HepG2 (cell line): ENCODE results near the gene ROM1. TPM values are rescaled to one million over a fixed set of nuclear protein-coding genes. Genes with fewer than 3 reads are reported as not detected.

Experiments
- ASH2L ChIP-seq: fragments of 300-600, 200-600 bp; sonication (generic); IDR thresholded peaks from 2 replicates; pipeline ENCODE4 v1.7.0; 2017; ENCODE audit warnings: low read depth, mild to moderate bottlenecking, moderate library complexity, mixed read lengths, low read length; ENCODE audit not compliant: insufficient read length
- ATRX ChIP-seq: sonication (generic); formaldehyde crosslinking; IDR thresholded peaks from 2 replicates; pipeline ENCODE4 v1.4.0; 2020; ENCODE audit warnings: missing genetic modification reagents, borderline replicate concordance
- DR1 ChIP-seq: sonication (generic); formaldehyde crosslinking; IDR thresholded peaks from 2 replicates; pipeline ENCODE4 v1.8.0; 2021; ENCODE audit warnings: mild to moderate bottlenecking, missing genetic modification reagents, inconsistent platforms
- HMGXB3 ChIP-seq: sonication (generic); formaldehyde crosslinking; IDR thresholded peaks from 2 replicates; pipeline ENCODE4 v1.4.0; 2020; ENCODE audit warnings: missing genetic modification reagents, borderline replicate concordance
- MTF2 ChIP-seq: sonication (generic); formaldehyde crosslinking; IDR thresholded peaks from 2 replicates; pipeline ENCODE4 v1.5.0; 2020; ENCODE audit warnings: missing genetic modification reagents, borderline replicate concordance
- MYPOP ChIP-seq: sonication (generic); formaldehyde crosslinking; IDR thresholded peaks from 2 replicates; pipeline ENCODE4 v1.8.1; 2023; ENCODE audit warnings: mild to moderate bottlenecking, moderate library complexity, missing genetic modification reagents
- NFE2L2 ChIP-seq: fragments of 150-350 bp; IDR thresholded peaks from 2 replicates; pipeline ENCODE4 v1.6.1; 2014; ENCODE audit warnings: low read length
- SNAPC4 ChIP-seq: sonication (generic); formaldehyde crosslinking; IDR thresholded peaks from 2 replicates; pipeline ENCODE4 v1.4.0; 2020; ENCODE audit warnings: mild to moderate bottlenecking, missing genetic modification reagents
- ZBTB10 ChIP-seq: sonication (generic); formaldehyde crosslinking; IDR thresholded peaks from 2 replicates; pipeline ENCODE4 v1.4.0; 2020; ENCODE audit warnings: missing genetic modification reagents, borderline replicate concordance
- ZFYVE20 ChIP-seq: sonication (generic); formaldehyde crosslinking; IDR thresholded peaks from 2 replicates; pipeline ENCODE4 v1.8.0; 2023; ENCODE audit warnings: low read depth, mild to moderate bottlenecking, moderate library complexity, missing genetic modification reagents, borderline replicate concordance
- ZNF33A ChIP-seq: sonication (generic); formaldehyde crosslinking; IDR thresholded peaks from 2 replicates; pipeline ENCODE4 v1.5.1; 2020; ENCODE audit warnings: missing genetic modification reagents, mild to moderate bottlenecking, moderate library complexity, borderline replicate concordance
- ZNF703 ChIP-seq: sonication (generic); formaldehyde crosslinking; IDR thresholded peaks from 2 replicates; pipeline ENCODE4 v1.5.1; 2020; ENCODE audit warnings: missing genetic modification reagents, mild to moderate bottlenecking, moderate library complexity, borderline replicate concordance
- ZNF75D ChIP-seq: sonication (generic); formaldehyde crosslinking; IDR thresholded peaks from 2 replicates; pipeline ENCODE4 v1.8.1; 2023; ENCODE audit warnings: missing genetic modification reagents, mild to moderate bottlenecking, borderline replicate concordance
- ZNF782 ChIP-seq: sonication (generic); formaldehyde crosslinking; IDR thresholded peaks from 2 replicates; pipeline ENCODE4 v1.4.0; 2020; ENCODE audit warnings: missing genetic modification reagents, mild to moderate bottlenecking, borderline replicate concordance
- ZNF841 ChIP-seq: sonication (generic); formaldehyde crosslinking; IDR thresholded peaks from 2 replicates; pipeline ENCODE4 v1.8.1; 2023; ENCODE audit warnings: missing genetic modification reagents, borderline replicate concordance
- polyA plus RNA-seq, 8 experiments: library from polyadenylated mRNA; depleted of rRNA in 3 of 8; stranded (reverse) in 7 of 8; unstranded in 1 of 8; fragments of >200 nt; fragmentation: Illumina TruSeq in 4 of 8; extraction: Trizol in 4 of 8; gene quantifications; 2 replicates each; pipeline versions ENCODE4 v1.2.1 to v1.2.3, GENCODE V29; 2011 to 2016; ENCODE audit warnings: low read depth in 4 of 8, missing spikeins in 1 of 8, mixed read lengths in 1 of 8; ENCODE audit not compliant: insufficient read depth in 1 of 8
- total RNA-seq, 5 experiments: library from RNA; depleted of rRNA; stranded (reverse); fragments of >200 nt; fragmentation: Illumina TruSeq; extraction: Trizol; gene quantifications; 2 replicates each; pipeline ENCODE4 v1.2.3, GENCODE V29; 2016; ENCODE audit warnings: low read depth in 1 of 5

The ROM1 gene
- total and polyA plus RNA-seq, 2 of the 13 experiments (the other 11 are each of a cell fraction or from before 2014, with no cell fraction given): 1.2 to 2.4 TPM

- TF ChIP-seq ATRX (CRISPR knock-in tag) (no peak), ZNF782 (no peak), MYPOP (no peak), ZNF33A (CRISPR knock-in tag) (no peak), ZFYVE20 (CRISPR knock-in tag) (no peak), ASH2L (peak; percentile 52), SNAPC4 (CRISPR knock-in tag) (no peak), MTF2 (no peak), ZBTB10 (no peak; the same call in 1 of the 2 replicates), NFE2L2 (no peak), HMGXB3 (CRISPR knock-in tag) (peak; percentile 88; the same call in 1 of the 2 replicates), ZNF703 (CRISPR knock-in tag) (no peak), ZNF841 (CRISPR knock-in tag) (no peak), DR1 (no peak; the same call in 1 of the 2 replicates), ZNF75D (CRISPR knock-in tag) (no peak)
Measured at GRCh38 chr11:62599069-62599696, 13.9 kb upstream of the ROM1 start (continued).
